GM12891 (cell line): ENCODE results near the gene PCNX2.

Experiments used
- DNase-seq: peaks from one replicate; pipeline ENCODE4 v3.0.0; 2011; ENCODE audit warnings: low spot score; ENCODE audit not compliant: insufficient read length
- FAIRE-seq: peaks from 2 replicates; lab custom pipeline; 2011; peaks lifted over from hg19 to GRCh38; lab: Jason Lieb, UNC
- PAX5 ChIP-seq: IDR thresholded peaks from 2 replicates; pipeline ENCODE4 v1.6.1; 2011; ENCODE audit warnings: low read length, moderate library complexity, mild to moderate bottlenecking; ENCODE audit not compliant: insufficient read depth, severe bottlenecking
- POLR2A ChIP-seq: IDR thresholded peaks from 2 replicates; pipeline ENCODE4 v1.6.1; 2011; ENCODE audit warnings: low read depth, low read length, control low read depth
- POLR2AphosphoS5 ChIP-seq: IDR thresholded peaks from 2 replicates; pipeline ENCODE4 v1.6.1; 2011; ENCODE audit warnings: low read depth, low read length, control low read depth
- POU2F2 ChIP-seq: IDR thresholded peaks from 2 replicates; pipeline ENCODE4 v1.6.1; 2011; ENCODE audit warnings: low read depth, mild to moderate bottlenecking, control low read depth, low read length, moderate library complexity
- SPI1 ChIP-seq: IDR thresholded peaks from 2 replicates; pipeline ENCODE4 v1.6.1; 2011; ENCODE audit warnings: low read depth, low read length, control low read depth
- TAF1 ChIP-seq: IDR thresholded peaks from 2 replicates; pipeline ENCODE4 v1.6.1; 2011; ENCODE audit warnings: low read depth, low read length, control low read depth

PCNX2 gene

DNA sequence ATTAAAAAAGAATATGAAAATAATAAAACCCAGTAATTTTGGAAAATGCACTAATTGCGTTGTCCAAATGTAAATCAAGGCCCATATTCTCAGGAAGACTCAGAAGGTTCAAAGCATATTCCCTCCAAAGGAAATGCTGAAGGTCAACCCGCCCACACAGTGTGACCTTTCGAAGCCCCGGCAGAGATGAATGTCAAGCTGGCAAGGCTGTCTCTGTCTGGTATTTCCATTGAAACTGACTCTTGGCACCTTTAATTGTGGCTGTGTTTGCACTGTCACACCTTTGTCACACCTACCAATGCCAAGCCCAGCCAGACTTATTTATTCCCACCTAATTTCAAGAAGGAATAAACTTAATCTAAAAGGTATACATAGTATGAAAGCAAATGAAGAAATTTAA, 262.6 kb downstream of the PCNX2 start:
- TF ChIP-seq POLR2AphosphoS5 (no peak), SPI1 (no peak), PAX5 (no peak), POU2F2 (no peak), TAF1 (no peak), POLR2A (no peak)
- no peak for DNase-seq
- FAIRE-seq = no peak

DNA sequence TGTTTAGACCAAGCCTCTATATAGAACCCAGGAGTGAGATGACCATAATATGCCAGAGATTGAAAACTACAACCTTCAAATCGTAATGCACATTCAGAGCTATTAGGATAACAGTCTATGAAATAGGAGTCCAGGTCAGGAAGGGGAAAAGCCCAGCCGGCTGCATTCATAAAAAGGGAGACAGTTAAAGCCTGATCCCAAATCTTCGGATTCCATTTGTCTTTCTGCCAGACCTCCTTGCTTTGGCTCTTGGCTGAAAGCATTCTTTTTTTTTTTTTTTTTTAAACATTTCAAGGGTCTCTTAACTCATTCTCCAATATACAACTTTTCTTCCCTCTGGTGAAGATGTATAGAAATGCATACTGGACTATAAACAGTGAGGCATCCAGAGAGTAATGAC, 264.0 kb downstream of the PCNX2 start:
- no peak for TF ChIP-seq SPI1
- TF ChIP-seq POLR2A = no peak
- no peak for TF ChIP-seq POU2F2
- no peak for TF ChIP-seq POLR2AphosphoS5
- TF ChIP-seq TAF1 = no peak
- no peak for TF ChIP-seq PAX5
- FAIRE-seq (no peak), DNase-seq (no peak)

DNA sequence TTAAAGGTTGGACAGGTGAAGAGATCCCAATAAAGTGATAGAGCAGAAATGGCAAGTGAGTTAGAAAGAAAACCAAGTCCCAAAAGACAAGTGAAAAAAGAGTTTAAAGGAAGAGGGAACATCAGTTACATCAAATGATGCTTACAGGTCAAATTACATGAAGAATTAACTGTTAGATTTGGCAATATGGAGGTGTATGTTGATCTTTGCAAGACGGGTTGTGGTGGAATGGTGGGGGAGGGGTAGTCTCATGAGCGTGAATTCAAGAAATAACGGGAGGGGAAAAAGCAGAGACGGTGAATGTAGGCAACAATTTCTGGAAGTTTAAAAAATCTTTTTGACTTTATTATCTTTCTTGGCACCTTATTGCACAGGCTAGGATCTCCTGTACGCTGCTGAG, 268.5 kb downstream of the PCNX2 start:
- TF ChIP-seq PAX5 (no peak), POLR2AphosphoS5 (no peak), POU2F2 (no peak), SPI1 (no peak), TAF1 (no peak), POLR2A (no peak)
- FAIRE-seq (no peak), DNase-seq (no peak)

DNA sequence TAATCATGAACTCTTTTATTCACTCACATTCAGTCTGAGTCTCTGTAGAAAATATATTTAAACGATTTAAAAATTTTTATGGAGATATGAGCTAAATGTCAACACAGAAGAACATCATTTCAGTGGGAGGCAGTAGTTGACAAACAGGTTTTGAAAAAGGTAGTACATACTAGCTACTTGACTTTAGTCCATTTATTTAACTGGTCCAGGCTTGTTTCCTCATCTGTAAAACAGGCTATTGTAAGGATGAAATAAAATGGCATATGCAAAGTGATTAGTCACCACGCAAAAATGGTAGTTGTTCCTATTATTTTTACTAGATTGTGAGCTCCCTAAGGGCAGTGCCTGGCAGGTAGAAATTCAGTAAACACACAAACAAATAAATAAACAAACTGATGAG, 270.0 kb downstream of the PCNX2 start:
- DNase-seq (no peak), FAIRE-seq (no peak)
- no peak for TF ChIP-seq POLR2A

DNA sequence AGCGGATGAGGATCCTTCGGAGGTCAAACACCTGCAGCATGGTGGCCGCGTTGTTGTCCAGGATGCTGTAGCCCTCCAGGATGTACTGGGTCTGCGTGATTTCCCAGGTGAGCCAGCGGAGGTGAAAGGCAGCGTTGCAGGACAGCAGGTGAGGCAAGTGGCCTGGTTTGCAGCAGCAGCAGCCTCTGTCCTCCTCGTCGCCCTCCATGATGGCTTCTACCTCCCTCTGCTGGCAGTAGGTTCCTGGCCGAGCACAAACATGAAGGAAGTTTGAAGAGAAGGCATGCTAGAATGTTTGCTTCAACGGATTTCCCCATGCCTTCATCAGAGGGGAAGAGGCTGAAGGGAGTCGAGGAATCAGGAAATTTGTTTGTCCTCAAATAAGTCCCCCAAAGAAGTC, 270.4 kb downstream of the PCNX2 start:
- no peak for TF ChIP-seq PAX5
- no peak for TF ChIP-seq POLR2AphosphoS5
- no peak for TF ChIP-seq POU2F2
- no peak for TF ChIP-seq TAF1
- no peak for TF ChIP-seq SPI1
- no peak for TF ChIP-seq POLR2A
- peak; percentile 50 for FAIRE-seq
- DNase-seq = no peak

DNA sequence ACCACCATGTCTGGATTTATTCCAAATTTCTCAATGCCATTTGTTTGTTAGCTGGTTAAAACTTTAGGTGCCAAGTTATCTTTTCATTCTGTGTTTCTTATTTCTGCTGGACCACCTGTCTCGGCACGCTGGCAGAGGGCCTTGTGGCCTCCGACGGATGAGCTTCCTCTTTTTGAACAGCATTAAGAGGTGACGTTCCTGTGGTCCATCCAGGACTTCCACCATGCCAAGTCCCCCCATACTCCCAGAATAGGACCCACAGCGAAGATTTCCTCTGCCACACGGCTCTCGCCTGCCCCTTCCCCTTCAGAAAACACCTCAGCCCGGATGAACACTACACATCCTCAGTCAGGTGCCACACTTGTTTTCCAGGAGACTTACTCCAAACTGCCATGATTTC, 271.3 kb downstream of the PCNX2 start:
- FAIRE-seq = no peak
- TF ChIP-seq TAF1 (no peak), POLR2A (no peak), SPI1 (no peak), POU2F2 (no peak), POLR2AphosphoS5 (no peak), PAX5 (no peak)
- DNase-seq = no peak

DNA sequence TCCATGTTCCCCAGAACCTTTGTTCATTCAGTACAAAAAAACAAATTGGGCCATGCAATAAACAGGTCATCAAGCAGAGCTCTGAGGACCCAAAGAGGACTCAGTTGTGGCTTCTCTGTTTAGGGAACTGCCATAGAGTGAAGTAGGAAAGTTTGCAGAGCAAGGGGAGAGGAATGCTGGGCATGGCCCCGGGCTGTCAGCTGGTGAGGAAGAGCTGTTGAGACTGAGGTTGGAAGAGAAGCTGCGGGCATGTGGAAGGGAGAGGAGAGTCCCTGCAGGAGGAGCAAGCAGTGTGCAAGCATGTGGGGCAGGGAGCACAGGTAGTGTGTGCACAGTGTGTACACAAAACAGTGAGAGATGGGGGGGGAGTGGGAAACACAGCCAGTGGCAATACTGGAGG, 273.3 kb downstream of the PCNX2 start:
- FAIRE-seq (no peak), DNase-seq (no peak)
- TF ChIP-seq PAX5 (no peak), TAF1 (no peak), POU2F2 (no peak), SPI1 (no peak), POLR2AphosphoS5 (no peak), POLR2A (no peak)

DNA sequence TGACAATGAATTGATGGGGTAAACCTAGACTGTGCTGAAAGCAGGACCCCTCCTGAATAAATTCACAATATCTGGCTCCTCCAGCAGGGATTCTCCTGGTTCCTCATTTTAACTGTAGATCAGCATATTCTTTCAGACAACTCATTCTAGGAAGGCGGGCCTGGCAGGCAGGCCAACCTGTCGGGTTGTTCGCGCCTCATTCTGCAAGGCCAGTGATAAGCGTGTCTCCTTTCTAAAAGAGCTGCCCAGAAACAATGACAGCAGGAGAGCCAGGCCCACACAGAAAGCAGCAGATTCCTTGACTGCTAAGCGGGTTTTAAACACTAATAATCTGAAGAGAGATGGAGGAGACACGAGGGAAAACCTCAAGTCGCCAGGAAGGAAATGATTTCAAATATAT, 275.1 kb downstream of the PCNX2 start:
- TF ChIP-seq SPI1 = no peak
- no peak for TF ChIP-seq PAX5
- TF ChIP-seq TAF1 = no peak
- TF ChIP-seq POU2F2 = no peak
- TF ChIP-seq POLR2AphosphoS5 = no peak
- TF ChIP-seq POLR2A = no peak
- no peak for FAIRE-seq

DNA sequence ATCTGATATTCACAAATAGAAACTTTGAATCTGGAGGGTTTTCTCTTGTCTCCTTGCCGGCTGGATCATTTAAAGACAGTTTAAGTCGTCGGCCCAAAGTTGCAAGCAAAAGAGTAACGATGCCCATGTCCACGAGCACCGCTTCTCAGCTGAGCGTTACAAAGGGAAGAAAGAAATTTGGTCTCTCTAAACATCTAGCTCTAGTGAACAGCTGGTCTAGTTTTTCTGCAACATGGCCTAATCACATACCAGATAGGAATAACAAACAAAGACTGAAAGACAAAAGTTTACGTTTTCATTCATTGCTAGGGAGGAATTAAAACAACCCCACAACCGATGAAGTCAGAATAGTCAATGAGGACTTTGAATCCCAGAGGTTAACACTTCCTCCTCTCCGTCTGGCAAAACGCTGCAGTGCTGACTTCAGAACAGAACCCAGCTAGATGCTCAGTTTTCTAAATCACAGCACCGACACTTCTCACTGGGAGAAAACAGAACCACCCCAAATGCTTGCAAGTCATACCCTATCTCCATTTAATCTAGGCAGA, 275.7 kb downstream of the PCNX2 start:
- DNase-seq = no peak
- FAIRE-seq = no peak
- TF ChIP-seq SPI1 = no peak
- TF ChIP-seq POLR2A = no peak
- TF ChIP-seq POLR2AphosphoS5 = no peak
- TF ChIP-seq TAF1 = no peak
- no peak for TF ChIP-seq POU2F2
- no peak for TF ChIP-seq PAX5

More for the DNA sequence above, 275.1 kb downstream of the PCNX2 start:
- DNase-seq = no peak

DNA sequence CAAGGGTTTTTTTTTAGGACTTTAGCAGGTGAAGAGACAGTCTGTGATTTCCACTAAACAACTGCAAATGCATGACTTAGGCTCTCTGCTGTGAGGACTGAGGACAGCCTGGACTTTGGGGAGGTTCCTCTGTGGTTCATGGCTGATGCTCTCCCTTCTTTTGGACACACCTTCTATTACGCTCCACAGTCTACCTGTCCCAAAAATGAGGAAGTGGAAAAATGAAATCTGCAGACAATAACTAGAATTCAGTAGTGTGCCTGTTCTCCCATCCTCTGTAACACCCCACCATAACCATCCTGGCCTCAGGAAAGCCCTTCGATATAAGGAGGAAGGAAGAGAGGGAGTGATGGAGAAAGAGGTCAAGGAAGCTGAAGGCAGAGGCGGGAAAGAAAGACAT, 276.4 kb downstream of the PCNX2 start:
- TF ChIP-seq POLR2A = no peak
- peak; percentile 75 for TF ChIP-seq SPI1
- no peak for TF ChIP-seq POLR2AphosphoS5
- DNase-seq = no peak
- no peak for FAIRE-seq

DNA sequence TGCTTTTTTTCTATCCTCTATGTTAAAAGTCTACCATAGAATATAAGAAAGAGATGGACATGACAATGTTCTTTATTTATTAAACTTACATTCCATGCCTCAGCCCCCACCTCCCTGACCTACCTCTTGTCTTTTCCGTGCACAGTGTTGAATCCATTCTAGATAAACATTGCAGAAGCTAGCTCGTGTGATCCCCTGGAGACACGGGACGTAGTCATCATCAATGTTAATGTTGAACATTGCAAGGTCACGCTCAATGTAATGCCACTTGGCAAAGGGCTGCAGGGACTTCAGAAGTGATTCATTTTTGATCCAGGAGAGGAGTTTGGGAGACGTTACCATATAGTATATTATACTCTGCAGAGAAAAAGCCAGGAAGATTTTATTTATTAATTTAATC, 278.7 kb downstream of the PCNX2 start:
- TF ChIP-seq SPI1 = no peak
- no peak for TF ChIP-seq POLR2AphosphoS5
- TF ChIP-seq PAX5 = no peak
- no peak for TF ChIP-seq TAF1
- TF ChIP-seq POLR2A = no peak
- TF ChIP-seq POU2F2 = no peak
- no peak for FAIRE-seq
- no peak for DNase-seq
